ENCODE measurements around the gene EIF2B5. TPM values are rescaled to one million over a fixed set of nuclear protein-coding genes. Genes with fewer than 3 reads are reported as not detected.

Gene EIF2B5
- total and polyA plus RNA-seq, 9 of the 15 experiments (the other 6 are each of a cell fraction or from before 2014, with no cell fraction given) = 19.1 to 92.4 (median 74.0) TPM

- TF ChIP-seq ZNF217 (CRISPR knock-in tag; IDR thresholded peaks at IDR 0.05) = no peak
- peak; percentile 71 for TF ChIP-seq JUNB (CRISPR knock-in tag; conservative IDR thresholded peaks at IDR 0.05)
- no peak for TF ChIP-seq ZNF507 (tag; conservative IDR thresholded peaks at IDR 0.05)
- TF ChIP-seq MTA1 (IDR thresholded peaks at IDR 0.05; ENCODE audit: borderline replicate concordance) = peak; percentile 57; the same call in 1 of the 2 replicates
- peak; percentile 74; the same call in 1 of the 2 replicates for TF ChIP-seq FOXJ2 (tag; IDR thresholded peaks at IDR 0.05)
- no peak for TF ChIP-seq CREB5 (CRISPR knock-in tag; IDR thresholded peaks at IDR 0.05)
- TF ChIP-seq KDM4B (IDR thresholded peaks at IDR 0.05; ENCODE audit: borderline replicate concordance in 2 of 2, low read depth in 1 of 2) = no peak
- 0 out of 2 replicates have a peak, but pooled peaks have one; percentile 18 for TF ChIP-seq RNF2 (IDR thresholded peaks at IDR 0.05)
- TF ChIP-seq NFRKB (IDR thresholded peaks at IDR 0.05; ENCODE audit: low read depth) = no peak
- 0 out of 2 replicates have a peak, but pooled peaks have one; percentile 15 for TF ChIP-seq CREM (IDR thresholded peaks at IDR 0.05; ENCODE audit: low read depth)
- peak; percentile 26; the same call in 1 of the 2 replicates for TF ChIP-seq PHF21A (IDR thresholded peaks at IDR 0.05; ENCODE audit: borderline replicate concordance, low read depth)
- TF ChIP-seq ZEB2 (IDR thresholded peaks at IDR 0.05) = peak; percentile 67
- no peak for TF ChIP-seq PCBP2 (IDR thresholded peaks at IDR 0.05; ENCODE audit: low read depth, low read length, poor library complexity, severe bottlenecking)
- TF ChIP-seq, protein P1, sequence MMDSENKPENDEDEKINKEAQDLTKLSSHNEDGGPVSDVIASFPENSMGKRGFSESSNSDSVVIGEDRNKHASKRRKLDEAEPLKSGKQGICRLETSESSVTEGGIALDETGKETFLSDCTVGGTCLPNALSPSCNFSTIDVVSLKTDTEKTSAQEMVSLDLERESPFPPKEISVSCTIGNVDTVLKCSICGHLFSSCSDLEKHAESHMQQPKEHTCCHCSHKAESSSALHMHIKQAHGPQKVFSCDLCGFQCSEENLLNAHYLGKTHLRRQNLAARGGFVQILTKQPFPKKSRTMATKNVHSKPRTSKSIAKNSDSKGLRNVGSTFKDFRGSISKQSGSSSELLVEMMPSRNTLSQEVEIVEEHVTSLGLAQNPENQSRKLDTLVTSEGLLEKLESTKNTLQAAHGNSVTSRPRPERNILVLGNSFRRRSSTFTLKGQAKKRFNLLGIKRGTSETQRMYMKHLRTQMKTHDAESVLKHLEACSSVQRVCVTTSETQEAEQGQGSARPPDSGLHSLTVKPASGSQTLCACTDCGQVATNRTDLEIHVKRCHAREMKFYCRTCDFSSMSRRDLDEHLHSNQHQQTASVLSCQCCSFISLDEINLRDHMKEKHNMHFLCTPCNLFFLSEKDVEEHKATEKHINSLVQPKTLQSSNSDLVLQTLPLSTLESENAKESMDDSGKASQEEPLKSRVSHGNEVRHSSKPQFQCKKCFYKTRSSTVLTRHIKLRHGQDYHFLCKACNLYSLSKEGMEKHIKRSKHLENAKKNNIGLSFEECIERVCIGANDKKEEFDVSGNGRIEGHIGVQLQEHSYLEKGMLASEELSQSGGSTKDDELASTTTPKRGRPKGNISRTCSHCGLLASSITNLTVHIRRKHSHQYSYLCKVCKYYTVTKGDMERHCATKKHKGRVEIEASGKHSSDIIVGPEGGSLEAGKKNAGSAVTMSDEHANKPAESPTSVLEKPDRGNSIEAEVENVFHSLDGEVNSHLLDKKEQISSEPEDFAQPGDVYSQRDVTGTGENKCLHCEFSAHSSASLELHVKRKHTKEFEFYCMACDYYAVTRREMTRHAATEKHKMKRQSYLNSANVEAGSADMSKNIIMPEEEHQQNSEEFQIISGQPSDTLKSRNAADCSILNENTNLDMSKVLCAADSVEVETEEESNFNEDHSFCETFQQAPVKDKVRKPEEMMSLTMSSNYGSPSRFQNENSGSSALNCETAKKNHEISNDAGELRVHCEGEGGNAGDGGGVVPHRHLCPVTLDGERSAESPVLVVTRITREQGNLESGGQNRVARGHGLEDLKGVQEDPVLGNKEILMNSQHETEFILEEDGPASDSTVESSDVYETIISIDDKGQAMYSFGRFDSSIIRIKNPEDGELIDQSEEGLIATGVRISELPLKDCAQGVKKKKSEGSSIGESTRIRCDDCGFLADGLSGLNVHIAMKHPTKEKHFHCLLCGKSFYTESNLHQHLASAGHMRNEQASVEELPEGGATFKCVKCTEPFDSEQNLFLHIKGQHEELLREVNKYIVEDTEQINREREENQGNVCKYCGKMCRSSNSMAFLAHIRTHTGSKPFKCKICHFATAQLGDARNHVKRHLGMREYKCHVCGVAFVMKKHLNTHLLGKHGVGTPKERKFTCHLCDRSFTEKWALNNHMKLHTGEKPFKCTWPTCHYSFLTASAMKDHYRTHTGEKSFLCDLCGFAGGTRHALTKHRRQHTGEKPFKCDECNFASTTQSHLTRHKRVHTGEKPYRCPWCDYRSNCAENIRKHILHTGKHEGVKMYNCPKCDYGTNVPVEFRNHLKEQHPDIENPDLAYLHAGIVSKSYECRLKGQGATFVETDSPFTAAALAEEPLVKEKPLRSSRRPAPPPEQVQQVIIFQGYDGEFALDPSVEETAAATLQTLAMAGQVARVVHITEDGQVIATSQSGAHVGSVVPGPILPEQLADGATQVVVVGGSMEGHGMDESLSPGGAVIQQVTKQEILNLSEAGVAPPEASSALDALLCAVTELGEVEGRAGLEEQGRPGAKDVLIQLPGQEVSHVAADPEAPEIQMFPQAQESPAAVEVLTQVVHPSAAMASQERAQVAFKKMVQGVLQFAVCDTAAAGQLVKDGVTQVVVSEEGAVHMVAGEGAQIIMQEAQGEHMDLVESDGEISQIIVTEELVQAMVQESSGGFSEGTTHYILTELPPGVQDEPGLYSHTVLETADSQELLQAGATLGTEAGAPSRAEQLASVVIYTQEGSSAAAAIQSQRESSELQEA (IDR thresholded peaks at IDR 0.05; ENCODE audit: low read depth) = no peak
- TF ChIP-seq ZNF778 (CRISPR knock-in tag; IDR thresholded peaks at IDR 0.05) = no peak
- TF ChIP-seq NCOA2 (IDR thresholded peaks at IDR 0.05; ENCODE audit: partially characterized antibody in 2 of 2) = no peak
- TF ChIP-seq MCM2 (IDR thresholded peaks at IDR 0.05; ENCODE audit: low read depth) = no peak
- peak; percentile 98 for TF ChIP-seq FOSL1 (tag; conservative IDR thresholded peaks at IDR 0.05)
- TF ChIP-seq ELF1 (tag; IDR thresholded peaks at IDR 0.05) = peak; percentile 46; the same call in 1 of the 2 replicates
- 0 out of 2 replicates have a peak, but pooled peaks have one; percentile 10 for TF ChIP-seq MAFG (tag; conservative IDR thresholded peaks at IDR 0.05)
- peak; percentile 69; the same call in 1 of the 2 replicates for TF ChIP-seq SMARCC2 (IDR thresholded peaks at IDR 0.05; ENCODE audit: low read depth)
- no peak for TF ChIP-seq MEF2A (IDR thresholded peaks at IDR 0.05; ENCODE audit: control insufficient read depth, low read depth, low read length)
Measured at GRCh38 chr3:184085389-184085852, 49.7 kb upstream of the EIF2B5 start (continued).
